Peyer's patch (tissue), 4 donors: ENCODE results near the gene PDE4B. TPM values are rescaled to one million over a fixed set of nuclear protein-coding genes. Genes with fewer than 3 reads are reported as not detected.

ENCODE experiments used
- DNase-seq, 3 donors: peaks; one replicate each; pipeline ENCODE4 v3.0.0-alpha.2; 2017 to 2019
- H3K27ac ChIP-seq, 4 donors: fragments of 200-600 bp; sonication (generic); one replicate each; pipeline ENCODE4 v1.5.1; 2016 to 2019
- H3K27me3 ChIP-seq, 2 donors: fragments of 200-600 bp; sonication (generic); one replicate each; pipeline ENCODE4 v1.5.1; 2019
- H3K36me3 ChIP-seq, 3 donors: fragments of 200-600 bp; sonication (generic); one replicate each; pipeline ENCODE4 v1.5.1; 2016 to 2019
- H3K4me1 ChIP-seq, 4 donors: fragments of 200-600 bp; sonication (generic); one replicate each; pipeline ENCODE4 v1.5.1; 2016 to 2019
- H3K4me3 ChIP-seq, 4 donors: fragments of 200-600 bp; sonication (generic); 1 replicate in 3 of 4; 2 replicates in 1 of 4; pipeline ENCODE4 v1.5.1; 2016 to 2019; ENCODE audit warnings: mild to moderate bottlenecking in 1 of 4
- H3K9me3 ChIP-seq, 4 donors: fragments of 200-600 bp; sonication (generic); one replicate each; pipeline ENCODE4 v1.5.1; 2016 to 2019; ENCODE audit warnings: mild to moderate bottlenecking in 1 of 4
- POLR2A ChIP-seq, 2 donors: fragments of 450-650 bp; IDR thresholded peaks; one replicate each; pipeline ENCODE4 v1.5.1; 2017; ENCODE audit warnings: antibody characterized with exemption in 2 of 2, mild to moderate bottlenecking in 2 of 2, moderate library complexity in 2 of 2
- total RNA-seq, 4 donors: library from RNA; depleted of rRNA; stranded (reverse); fragments of >200 nt; gene quantifications; one replicate each; pipeline ENCODE4 v1.1.0, GENCODE V29; 2016
- TF ChIP-seq, protein P1 (sequence below), 6 experiments: fragments of 450-650 bp in 4 of 6; fragments of 200-600 bp in 2 of 6; sonication (generic) in 1 of 6; IDR thresholded peaks; one replicate each; pipeline ENCODE4 v1.5.1; 2017 to 2019; ENCODE audit warnings: antibody characterized with exemption in 6 of 6, mild to moderate bottlenecking in 3 of 6, moderate library complexity in 1 of 6

PDE4B gene
- total RNA-seq, 4 donors from 2014 or later, result 2.1 to 96.6 (median 9.6) TPM

DNA sequence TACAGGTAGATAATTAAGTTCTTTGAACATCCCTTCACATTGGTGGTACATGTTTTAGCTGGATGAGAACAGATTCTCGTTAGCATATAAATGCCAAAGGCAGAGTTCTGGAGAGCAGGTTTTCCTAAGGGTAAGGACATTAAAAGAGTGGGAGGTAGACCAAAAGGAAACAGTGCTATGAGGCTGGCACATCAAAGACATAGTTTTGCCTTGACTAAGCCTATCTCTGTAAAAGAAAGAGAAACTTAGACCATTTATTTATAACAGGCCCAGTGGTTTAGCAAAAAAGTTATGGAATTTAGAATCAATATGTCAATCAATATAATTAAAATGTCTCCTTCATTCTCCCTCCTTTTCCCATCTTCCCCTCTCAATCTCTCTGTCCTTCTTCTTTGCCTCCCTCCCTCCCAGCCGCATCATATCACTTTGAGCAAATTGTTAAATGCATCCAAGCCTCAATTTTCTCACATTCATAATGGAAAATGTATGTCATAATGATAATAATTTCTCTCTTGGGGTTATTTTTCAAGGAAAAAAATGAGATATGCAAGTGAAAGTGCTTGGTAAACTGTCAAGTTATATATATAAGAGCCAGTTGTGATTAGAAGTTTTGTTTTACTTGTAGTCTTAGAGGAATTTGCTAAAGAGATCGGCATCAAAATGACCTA, 531.4 kb downstream of the PDE4B start:
- no peaks in the 10 kb centered on the region for H3K36me3 ChIP-seq
- H3K4me1 ChIP-seq, result no peaks in the 10 kb centered on the region
- H3K9me3 ChIP-seq, result no peaks in the 10 kb centered on the region
- no peak overlapping the region for H3K4me3 ChIP-seq
- no peak for TF ChIP-seq POLR2A (IDR thresholded peaks at IDR 0.05)
- TF ChIP-seq, protein P1, sequence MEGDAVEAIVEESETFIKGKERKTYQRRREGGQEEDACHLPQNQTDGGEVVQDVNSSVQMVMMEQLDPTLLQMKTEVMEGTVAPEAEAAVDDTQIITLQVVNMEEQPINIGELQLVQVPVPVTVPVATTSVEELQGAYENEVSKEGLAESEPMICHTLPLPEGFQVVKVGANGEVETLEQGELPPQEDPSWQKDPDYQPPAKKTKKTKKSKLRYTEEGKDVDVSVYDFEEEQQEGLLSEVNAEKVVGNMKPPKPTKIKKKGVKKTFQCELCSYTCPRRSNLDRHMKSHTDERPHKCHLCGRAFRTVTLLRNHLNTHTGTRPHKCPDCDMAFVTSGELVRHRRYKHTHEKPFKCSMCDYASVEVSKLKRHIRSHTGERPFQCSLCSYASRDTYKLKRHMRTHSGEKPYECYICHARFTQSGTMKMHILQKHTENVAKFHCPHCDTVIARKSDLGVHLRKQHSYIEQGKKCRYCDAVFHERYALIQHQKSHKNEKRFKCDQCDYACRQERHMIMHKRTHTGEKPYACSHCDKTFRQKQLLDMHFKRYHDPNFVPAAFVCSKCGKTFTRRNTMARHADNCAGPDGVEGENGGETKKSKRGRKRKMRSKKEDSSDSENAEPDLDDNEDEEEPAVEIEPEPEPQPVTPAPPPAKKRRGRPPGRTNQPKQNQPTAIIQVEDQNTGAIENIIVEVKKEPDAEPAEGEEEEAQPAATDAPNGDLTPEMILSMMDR (IDR thresholded peaks at IDR 0.05), result no peak
- no peak for DNase-seq
- no peaks in the 10 kb centered on the region for H3K27me3 ChIP-seq
- H3K27ac ChIP-seq, result no peak overlapping the region

DNA sequence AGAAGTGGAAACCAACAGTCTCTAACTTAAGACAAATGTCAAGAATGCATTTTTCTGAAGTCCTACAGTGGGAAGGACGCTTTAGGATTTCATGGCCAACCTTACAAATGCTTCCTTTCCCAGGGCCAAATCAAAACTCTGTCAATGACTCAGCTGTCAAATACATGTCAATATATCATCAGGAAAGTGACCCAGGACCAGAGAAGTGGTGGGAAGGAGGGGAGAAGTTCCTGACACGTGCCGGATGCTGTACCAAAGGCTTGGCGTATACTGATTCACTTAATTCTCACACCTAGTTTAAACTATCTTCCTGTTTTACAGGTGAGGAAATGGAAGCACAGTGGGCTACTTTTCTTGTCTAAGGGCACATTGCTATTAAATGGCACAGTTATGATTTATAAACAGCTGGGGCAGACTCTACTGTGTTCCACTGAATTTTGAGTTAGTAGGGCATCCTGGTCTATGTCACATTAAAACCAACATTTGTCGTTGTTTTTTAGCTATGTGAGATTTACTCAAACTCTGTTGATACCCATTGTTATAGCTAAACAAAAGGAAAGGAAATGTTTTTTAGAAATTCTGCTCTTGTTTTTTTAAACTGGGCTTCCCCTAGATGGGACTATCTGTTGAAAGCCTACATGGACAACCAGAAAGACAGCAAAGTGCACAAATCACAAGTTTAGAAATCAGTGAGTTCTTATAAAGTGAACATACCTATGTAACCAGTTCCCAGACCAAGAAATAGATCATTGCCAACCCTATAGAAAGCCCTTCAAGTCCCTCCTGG, 533.1 kb downstream of the PDE4B start:
- H3K36me3 ChIP-seq, result no peaks in the 10 kb centered on the region
- TF ChIP-seq, protein P1 (IDR thresholded peaks at IDR 0.05), result no peak
- no peak for TF ChIP-seq POLR2A (IDR thresholded peaks at IDR 0.05)
- no peak for DNase-seq
- H3K4me1 ChIP-seq, result peaks cover 0 to 4% (median 2%) of the 10 kb centered on the region in 4 donors
- H3K27ac ChIP-seq, result no peak overlapping the region
- H3K27me3 ChIP-seq, result no peaks in the 10 kb centered on the region
- H3K4me3 ChIP-seq, result no peak overlapping the region
- no peaks in the 10 kb centered on the region for H3K9me3 ChIP-seq

DNA sequence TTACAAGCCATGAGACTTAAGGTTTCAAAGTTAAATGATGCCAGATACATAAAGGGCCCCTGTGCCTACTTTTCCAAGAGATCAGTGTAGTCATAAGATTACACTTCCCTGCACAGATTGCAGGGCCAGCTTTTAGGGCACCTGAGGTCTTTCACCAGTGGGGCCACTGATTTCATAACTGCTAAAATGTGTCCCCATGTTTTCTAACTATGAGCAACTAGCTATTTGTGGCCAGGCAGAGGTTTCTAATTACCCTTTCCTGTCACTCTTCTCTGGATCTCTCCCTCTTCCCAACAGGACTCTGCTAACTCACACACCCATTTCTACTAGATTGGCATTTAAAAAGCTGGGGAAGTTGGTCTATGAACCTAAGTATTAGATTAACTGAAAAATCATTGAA, 534.2 kb downstream of the PDE4B start:
- Histone ChIP-seq H3K4me1 (peaks cover 0 to 4% (median 2%) of the 10 kb centered on the region in 4 donors), H3K4me3 (no peak overlapping the region), H3K27ac (no peak overlapping the region), H3K36me3 (no peaks in the 10 kb centered on the region), H3K9me3 (no peaks in the 10 kb centered on the region), H3K27me3 (no peaks in the 10 kb centered on the region)
- TF ChIP-seq, protein P1 (IDR thresholded peaks at IDR 0.05), result no peak
- no peak for TF ChIP-seq POLR2A (IDR thresholded peaks at IDR 0.05)
- DNase-seq, result no peak

DNA sequence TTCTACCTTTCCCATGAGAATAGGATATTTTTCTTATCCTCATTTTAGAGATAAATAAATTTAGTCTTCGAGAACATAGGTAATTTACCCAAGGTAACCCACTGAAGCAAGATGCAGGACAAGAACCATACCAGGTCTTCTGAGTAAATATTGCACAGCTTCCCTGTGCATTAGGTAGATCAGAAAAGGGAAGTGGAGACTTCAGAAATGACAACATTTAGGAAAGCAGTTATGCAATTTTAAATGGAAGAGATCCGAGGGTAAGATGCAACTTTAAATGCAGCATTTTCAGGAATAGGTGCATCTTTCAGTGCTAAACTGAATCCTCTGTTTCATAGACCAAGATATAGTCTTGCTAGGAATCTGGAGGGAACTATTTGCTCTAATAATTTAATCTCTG, 534.9 kb downstream of the PDE4B start:
- TF ChIP-seq, protein P1 (IDR thresholded peaks at IDR 0.05), result no peak
- TF ChIP-seq POLR2A (IDR thresholded peaks at IDR 0.05), result no peak
- H3K27ac ChIP-seq, result no peak overlapping the region
- H3K4me3 ChIP-seq, result no peak overlapping the region
- H3K36me3 ChIP-seq, result no peaks in the 10 kb centered on the region
- H3K9me3 ChIP-seq, result no peaks in the 10 kb centered on the region
- no peak for DNase-seq
- H3K27me3 ChIP-seq, result no peaks in the 10 kb centered on the region
- H3K4me1 ChIP-seq, result peaks cover 0 to 4% (median 2%) of the 10 kb centered on the region in 4 donors

DNA sequence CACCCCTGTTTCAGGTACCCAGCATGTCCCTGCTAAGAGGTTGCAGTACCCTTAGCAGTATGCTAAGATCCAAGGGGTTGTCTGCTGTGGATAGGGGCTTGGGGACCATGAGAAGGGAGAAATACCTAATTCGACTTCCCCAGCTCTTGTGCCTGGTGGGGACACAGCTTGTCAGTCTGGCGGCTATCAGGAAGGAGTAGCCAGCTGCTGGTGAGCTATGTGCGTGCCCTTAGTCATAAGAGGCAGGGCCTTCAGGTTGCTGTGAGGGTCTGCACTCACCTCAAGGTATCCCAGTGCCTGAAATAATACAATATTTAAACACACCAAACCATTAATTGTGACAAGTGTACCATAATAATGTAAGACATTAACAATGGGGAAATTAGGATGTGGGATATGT, 536.2 kb downstream of the PDE4B start:
- Histone ChIP-seq H3K27me3 (no peaks in the 10 kb centered on the region), H3K4me3 (no peak overlapping the region), H3K27ac (peak overlapping the region in 2 of 4 donors; percentile 21 to 40), H3K36me3 (no peaks in the 10 kb centered on the region), H3K4me1 (peaks cover 0 to 4% (median 2%) of the 10 kb centered on the region in 4 donors), H3K9me3 (no peaks in the 10 kb centered on the region)
- DNase-seq, result no peak
- TF ChIP-seq POLR2A (IDR thresholded peaks at IDR 0.05), result no peak

DNA sequence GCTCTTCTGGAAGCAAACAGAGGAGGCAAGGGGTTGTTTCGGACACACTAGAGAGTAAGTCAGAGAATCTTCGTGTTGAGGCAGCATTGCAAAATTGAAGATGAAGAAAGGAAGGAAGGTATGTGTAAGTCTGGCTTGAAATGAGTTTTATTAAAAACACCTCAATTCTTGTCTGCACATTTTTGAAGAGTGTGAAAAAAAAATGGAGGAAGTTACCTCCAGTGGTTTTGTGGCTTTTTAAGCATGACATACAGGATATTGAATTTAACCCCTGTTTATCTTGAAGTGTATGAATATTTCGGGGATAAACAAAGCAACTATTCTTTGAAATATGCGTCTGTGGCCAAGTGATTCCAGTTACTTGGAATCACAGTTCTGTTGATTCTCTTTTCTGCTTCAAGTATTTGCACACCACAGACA, 538.0 kb downstream of the PDE4B start:
- Histone ChIP-seq H3K9me3 (no peaks in the 10 kb centered on the region), H3K36me3 (no peaks in the 10 kb centered on the region), H3K27ac (peak overlapping the region; percentile 85 to 88 (median 88)), H3K27me3 (no peaks in the 10 kb centered on the region), H3K4me3 (no peak overlapping the region), H3K4me1 (peaks cover 0 to 4% (median 2%) of the 10 kb centered on the region in 4 donors)
- TF ChIP-seq, protein P1 (IDR thresholded peaks at IDR 0.05), result no peak
- no peak for TF ChIP-seq POLR2A (IDR thresholded peaks at IDR 0.05)
- no peak for DNase-seq
